SKM-1 (cell line): Measurements from ENCODE around the gene PLEKHH3.
"Not testable (repeated sequence)": the region's sequence is repeated elsewhere in the genome, so short reads cannot be mapped to it uniquely, and the experiment has no call there.

Source experiments
- DNase-seq: peaks from one replicate; lab custom pipeline; 2025; ENCODE audit not compliant: unreplicated experiment; lab: John Stamatoyannopoulos, UW

Gene PLEKHH3

DNA sequence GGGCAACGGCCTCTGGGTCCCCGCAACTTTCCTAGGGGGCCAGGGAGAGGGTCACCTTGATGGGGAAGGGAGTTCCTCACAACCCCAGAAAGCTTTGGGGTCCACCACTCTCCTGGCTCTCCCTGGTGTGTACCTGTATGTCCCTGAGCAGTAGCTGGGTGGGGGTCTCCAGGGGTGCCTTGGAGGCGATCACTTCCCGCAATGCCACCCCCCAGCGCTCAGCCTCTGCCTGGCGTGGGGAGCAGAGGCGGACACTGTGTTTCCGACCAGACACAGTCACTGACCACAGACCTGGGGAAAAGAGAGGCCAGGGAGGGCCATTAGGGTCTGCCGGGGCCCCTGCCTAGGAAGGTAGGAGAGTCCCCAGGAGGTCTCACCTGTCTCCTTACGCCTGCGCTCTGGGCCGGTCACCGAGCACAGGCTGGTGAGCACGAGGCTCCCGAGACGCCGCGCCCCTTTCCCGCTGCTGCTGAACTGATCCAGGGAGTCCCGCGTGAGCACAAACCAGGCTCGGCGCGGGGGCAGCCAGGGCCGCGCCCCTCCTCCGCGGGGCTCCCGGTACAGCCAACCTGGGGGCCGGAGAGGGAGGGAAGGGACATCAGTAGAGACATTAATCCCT, 3.4 kb downstream of the PLEKHH3 start:
- no peak for DNase-seq

DNA sequence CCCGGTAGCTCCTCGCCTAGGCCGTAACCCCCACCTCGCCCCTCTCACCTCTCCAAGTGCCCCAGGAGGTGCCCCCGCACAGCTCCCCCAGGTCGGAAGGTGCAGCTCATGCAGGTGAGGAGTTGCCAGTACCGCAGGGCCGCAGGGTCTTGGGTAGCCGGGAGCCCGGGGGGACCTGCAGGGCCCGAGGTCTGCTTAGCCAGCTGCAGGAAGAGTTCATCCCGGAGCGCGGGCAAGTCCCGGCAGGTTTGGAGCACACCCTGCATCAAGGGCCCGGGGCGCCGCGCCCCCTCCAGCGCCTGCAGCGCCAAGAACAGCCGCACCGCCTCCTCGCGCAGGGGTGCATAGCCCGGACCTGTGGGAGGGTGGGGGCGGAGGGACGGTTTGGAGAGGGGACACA, 4.8 kb downstream of the PLEKHH3 start:
- no peak for DNase-seq

DNA sequence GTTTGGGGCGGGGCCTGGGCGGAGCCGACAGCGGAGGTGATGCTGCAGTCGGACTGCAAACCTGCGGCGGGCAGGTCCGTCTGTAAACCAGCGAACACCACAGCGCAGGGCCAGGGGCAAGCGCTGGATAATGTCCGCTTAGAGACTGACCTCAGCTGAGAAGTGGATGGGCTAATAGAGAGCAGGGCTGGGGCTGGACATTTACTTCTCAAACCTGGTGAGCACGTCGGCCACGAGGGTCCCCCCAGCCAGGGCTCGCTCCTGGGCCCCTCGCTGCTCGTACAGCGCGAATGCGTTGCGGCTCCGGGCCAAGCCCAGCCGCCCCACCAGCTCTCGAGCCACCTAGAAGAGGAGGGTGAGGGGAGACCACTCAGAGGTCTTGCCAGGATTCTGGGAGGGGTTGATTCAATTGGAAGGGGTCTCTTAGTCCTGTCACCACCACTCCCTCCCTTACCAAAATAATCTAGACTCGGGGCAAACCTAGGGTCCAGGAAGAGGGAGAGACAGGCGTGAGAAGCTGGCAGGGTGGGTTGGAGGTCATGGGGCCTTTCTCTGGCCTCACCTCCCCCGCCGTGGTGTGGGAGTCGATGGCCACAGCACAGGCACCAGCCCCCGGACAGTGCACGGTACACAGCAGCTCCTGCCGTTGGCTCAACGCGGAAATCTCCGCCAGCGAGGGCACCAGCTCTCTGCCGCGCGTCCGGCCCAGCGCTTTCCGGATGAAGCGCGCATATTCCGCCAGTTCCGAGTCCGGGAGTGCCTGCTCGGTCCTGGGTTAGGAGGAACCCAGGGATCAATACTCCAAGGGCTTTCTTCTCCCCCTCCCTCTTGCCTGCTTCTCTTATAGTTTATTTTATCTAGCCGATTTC, 5.8 kb downstream of the PLEKHH3 start:
- DNase-seq = no peak

DNA sequence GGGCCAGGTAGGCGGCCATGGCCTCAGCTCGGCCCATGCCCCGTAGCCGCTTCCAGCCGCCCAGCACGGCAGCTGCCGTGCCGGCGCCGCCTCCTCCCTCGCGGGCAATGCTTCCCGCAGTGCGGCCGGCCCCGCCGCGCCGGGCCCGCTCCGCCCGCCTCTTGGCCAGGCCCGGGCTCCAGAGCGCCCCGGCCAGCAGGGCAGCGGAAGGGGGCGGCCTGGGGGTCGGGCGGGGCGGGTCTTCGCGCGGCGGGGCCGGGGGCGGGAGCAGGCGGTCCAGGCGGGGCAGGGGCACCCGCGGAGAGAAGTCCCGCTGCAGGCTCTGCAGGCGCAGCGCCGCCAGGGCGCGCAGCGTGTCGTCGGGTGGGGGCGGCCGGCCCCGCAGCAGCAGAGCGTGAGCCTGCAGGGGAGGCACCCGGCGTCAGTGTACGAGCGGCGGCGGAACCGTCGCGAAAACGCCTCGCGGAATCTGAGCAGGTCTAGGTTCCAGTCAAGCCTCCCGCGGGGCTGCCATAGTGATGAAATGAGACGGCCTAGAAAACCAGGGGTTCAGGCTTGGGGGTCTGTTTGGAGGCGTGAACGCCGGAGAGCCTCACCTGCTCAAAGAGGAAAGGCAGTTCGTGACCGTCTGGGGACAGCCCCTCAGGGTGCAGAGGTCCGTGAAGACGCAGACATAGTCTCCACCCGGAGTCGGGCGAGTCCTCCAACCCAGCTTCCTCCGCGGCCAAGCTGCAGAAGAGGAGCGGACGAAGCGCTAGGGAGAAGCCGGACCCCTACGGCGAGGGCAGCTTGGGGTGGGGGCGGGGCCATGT, 6.6 kb downstream of the PLEKHH3 start:
- no peak for DNase-seq

DNA sequence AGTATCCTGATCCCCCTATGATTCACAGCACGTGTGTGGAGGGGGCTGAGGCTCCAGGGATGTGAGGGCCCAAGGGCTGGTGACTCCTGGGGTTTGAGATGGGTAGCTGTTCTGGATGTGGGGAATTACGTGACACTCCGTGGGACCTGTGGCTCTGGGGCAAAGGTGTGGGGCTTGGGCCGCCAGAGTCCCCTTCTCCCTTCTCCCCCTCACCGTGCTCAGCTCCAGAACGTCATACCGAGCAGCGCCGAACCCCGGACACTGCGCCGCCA, 7.2 kb downstream of the PLEKHH3 start:
- DNase-seq = no peak

DNA sequence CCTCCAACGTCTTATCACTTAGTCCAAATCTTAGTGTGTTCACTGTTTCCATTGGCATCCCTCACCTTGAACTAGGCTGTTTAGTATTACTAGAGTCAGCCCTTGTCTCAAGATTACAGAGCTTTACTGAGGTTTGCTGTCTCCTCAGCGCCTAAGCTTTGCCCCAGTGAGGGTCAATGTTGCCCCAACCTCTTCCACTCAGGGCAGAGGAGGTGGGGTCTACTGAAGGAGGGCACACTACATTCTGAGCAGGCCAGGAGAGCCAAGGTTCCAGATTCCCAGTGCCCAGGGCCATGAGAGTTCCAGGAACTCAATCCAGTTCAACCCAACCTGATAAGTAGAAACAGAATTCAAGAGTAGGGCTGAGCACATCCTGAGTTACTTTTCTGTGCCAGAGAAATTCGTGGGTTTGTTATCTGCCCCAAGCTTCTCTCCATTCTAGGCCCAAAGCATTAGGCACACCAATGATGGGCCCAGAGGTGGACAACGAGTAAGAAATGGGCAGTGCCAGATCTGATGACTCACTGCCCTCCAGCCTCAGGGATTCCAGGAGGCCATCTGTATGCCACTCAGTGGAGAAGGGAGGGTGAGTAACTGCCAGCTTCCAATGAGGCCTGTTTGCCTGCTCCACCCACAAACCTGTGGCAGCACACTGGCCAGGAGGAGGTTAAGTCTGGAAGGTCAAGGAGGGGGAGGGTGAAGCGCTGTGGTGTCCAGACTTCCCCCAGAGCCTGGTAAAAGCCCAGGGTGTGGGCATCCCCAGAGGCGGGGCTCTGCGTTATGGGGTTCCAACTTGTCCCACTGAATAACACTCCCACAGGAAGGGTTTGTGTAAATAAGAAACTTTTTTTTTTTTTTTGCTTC, 9.5 kb downstream of the PLEKHH3 start:
- DNase-seq = no peak

DNA sequence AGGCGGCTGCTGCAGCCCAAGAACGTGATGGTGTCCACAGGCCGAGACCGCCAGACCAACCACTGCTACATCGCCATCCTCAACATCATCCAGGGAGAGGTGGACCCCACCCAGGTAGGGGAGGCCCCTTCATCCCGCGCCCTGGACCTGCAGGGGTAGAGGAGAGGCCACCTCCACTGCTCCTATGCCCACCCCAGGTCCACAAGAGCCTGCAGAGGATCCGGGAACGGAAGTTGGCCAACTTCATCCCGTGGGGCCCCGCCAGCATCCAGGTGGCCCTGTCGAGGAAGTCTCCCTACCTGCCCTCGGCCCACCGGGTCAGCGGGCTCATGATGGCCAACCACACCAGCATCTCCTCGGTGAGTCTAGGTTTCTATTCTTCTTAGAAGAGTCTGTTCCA, 10.7 kb downstream of the PLEKHH3 start:
- DNase-seq = not testable (repeated sequence)

DNA sequence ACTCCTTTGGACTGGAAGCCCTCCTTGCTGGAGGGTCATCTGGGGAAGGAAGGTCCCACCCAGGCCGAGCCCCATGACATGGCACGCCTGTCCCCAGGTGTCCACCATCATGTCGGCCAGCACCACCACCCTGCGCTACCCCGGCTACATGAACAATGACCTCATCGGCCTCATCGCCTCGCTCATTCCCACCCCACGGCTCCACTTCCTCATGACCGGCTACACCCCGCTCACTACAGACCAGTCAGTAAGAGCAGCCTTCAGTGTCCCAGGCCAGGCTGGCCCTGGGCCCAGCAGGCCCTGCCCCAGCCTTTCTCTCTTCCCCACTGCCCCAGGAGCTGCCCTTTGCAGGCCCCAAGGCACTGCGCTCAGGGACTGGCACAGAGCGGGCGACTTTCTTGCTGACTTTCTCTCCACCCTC, 11.2 kb downstream of the PLEKHH3 start:
- no peak for DNase-seq

DNA sequence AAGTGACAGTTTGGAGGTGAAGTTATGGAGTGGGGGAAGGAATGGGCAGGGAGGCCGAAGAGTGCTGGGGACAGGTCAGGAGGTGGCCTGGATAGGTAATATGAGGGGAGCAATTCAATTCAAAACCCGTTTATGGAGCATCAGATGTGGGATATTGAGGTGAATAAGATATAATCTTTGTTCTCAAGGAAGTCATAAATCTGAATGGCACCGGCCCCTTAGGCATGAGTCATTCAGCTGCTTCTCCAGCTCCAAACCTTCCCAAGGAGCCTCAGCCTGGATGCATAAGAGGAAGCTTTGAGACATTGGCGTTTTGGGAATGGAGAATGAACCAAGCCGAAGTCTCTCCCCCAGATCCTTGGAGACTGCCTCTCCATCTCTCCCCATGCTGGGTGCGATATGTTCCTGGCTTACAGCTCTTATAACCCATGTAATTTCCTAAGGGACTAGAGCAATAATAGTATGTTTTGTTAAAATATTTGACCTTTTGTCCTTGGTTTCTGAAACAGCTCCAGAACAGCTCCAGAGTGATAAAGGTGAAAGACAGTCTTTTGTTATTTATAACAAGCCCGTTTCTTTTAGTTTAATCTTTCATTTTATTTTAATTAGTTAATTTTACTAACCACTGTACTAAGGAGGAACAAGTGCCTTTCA, 16.0 kb downstream of the PLEKHH3 start:
- no peak for DNase-seq

DNA sequence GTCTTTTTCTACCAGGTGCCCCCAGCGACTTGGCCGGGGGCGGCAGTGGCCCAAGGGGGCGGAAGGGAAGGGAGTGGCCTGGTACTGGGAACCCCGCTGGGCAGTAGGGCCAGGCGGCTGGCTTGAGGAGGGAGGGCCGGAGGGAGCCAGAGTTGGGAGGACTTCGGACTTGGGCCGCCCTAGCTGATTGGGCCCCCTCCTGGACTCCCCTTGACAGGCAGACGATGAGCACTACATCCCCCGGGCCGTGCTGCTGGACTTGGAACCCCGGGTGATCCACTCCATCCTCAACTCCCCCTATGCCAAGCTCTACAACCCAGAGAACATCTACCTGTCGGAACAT, 16.9 kb downstream of the PLEKHH3 start:
- DNase-seq = not testable (repeated sequence)

DNA sequence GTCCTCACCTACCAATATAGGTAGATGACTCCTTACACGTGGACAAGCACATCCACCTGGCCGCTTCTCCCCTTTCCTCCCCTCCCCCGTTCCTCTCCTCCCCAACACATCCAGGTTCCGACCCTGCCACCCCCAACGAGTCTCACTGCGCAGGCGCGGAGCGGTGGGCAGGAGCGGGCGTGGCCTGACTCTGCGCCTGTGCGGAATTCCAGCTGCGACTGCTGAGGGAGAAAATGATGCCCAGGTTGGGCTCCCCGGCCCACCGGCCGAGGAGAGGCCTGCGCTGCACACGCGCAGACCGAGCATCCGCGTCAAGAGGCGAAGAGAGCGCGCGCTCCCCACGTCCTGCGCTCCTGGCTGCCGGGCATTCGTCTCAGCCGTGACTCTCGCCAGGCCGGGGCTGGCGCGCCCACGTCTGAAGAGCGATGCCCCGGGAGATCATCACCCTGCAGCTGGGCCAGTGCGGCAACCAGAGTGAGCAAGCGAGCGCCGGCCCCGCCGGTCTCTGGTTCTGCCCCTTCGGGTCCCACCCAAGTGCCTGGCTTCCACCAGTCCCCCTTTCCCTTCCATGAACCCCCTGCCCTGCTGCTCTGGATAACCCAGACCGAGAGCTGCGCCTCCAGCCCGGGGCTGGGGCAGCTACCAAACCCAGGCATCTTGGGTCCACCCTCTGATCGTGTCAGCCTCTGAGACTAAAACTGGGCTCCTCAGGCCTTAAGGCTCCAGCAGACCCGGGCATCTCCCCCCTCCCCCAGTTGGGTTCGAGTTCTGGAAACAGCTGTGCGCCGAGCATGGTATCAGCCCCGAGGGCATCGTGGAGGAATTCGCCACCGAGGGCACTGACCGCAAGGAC, 17.5 kb downstream of the PLEKHH3 start, which contains the start of gene TUBG2:
Gene TUBG2 (plus strand): TSS at position 206 of the 853 bp plus-strand sequence. CDS start 220 bp downstream, at position 426.
- peak; percentile 48 for DNase-seq

DNA sequence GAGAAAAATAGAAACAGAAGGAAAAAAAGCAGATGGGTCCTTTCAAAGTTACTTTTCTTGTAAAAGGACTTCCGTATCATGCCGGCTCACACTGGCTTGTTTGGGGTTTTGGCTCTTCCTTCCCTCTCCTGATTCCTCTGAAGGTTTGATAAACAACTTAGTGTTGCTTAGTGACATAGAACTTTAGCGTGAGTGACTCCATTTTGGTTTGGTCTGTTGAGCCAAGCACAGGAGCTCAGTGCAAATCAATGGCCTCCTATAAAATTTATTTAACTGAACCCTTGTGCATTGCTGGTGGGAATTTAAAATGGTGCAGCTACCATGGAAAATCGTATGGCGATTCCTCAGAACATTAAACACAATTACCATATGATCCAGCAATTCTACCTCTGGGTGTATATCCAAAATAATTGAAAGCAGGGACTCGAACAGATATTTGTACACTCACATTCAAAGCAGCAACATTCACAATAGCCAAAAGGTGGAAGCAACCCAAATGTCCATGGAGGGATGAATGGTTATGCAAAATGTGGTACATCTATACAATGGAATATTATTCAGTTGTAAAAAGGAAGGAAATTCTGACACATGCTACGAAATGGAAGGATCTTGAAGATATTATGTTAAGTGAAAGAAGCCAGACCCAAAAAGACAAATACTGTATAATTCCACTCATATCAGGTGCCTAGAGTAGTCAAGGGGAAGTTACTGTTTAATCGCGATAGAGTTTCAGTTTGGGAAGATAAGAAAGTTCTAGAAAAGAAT, 18.8 kb downstream of the PLEKHH3 start:
- no peak for DNase-seq

DNA sequence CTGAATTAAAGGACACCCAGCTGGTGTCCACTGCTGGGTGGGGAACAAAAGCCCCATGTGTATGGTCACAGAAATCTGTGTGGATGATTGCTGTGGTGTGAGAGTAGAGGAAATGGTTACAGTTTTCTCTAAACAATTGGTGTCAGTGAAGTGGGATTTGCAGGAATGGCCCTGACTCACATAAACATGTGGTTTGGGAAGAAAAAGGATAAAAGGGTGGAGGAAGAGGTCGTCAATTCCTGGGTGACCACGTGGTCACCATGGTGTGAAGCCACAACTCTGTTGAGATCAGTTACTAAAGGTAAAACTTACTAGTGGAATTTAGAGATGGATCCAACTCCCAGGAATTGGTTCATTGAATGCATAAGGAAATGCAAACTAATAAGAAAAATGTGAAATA, 21.3 kb downstream of the PLEKHH3 start:
- no peak for DNase-seq

DNA sequence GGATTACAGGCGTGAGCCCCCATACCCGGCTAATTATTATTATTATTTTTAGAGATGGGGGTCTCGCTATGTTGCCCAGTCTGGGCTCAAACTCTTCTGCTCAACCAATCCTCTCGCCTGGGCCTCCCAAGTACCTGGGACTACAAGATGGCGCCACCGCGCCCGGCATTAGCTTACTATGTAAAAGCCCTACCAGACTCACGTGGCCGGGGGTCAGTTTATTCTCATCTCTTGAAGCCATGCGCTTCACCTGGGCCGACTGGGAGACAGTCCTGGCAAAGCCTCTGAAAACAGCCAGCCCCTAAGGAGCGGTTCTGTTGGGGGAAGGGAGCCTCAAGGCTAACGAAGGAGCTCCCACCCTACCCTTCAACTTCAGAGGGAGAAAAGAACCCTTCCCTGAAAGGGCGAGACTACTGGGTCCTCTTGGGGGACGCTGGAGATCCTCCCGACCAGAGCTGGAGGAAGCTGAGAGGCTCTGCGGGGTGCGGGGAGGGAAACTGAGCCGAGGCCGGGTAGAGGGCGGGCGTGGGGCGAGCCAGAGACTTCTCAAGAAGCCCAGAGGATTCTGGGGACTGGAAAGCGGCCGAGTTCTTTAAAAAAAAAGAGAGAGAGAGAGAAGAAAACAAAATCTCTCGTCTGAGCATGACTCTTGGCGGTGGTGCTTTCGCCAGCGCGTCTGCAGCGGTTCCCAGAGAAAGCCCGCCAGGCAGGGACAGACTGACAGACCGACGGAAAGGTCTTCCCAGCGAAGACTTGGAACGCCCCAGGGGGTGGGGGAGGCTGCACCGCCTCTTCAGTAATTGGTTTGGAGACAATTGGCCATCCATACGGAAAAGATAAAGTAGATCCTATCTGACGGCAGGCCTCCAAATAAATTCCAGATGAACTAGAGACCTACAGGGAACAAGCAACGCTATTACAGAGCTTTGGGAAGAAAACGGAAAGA, 23.3 kb downstream of the PLEKHH3 start:
- no peak for DNase-seq

DNA sequence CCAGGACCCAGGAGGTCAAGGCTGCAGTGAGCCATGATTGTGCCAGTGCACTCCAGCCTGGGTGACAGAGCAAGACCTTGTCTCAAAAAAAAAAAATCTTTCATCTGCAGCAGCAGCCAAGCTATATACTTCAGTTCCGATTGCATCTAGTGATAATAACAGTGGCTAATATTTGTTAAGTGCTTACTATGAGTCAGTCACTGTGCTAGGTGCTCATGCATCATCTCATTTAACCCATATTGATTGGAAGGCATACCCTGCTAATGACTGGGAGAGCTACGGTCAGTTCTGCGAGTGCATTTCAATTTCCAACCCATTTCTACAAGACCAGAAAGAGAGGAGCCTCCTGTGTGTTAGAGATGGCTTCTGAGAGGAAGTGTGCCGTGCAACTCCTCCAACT, 25.4 kb downstream of the PLEKHH3 start:
- no peak for DNase-seq

DNA sequence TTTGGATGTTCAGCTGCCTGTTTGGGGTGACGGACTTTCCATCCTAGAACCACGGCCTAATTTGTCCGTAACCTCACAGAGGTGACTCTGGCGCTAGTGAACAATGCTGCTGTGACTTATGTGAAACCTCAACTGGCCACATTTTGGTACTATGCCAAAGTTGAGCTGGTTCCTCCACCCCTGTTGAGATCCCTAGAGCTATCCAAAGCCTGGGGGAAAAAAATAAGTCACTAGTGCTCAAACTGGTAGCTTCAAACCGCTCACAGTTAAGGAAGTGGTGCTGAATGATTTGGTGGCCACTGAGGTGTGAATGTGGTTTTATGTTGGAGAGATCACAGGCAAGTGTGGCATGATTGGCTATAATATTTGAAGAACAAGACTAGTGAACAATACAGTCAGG, 29.0 kb downstream of the PLEKHH3 start:
- DNase-seq = no peak

DNA sequence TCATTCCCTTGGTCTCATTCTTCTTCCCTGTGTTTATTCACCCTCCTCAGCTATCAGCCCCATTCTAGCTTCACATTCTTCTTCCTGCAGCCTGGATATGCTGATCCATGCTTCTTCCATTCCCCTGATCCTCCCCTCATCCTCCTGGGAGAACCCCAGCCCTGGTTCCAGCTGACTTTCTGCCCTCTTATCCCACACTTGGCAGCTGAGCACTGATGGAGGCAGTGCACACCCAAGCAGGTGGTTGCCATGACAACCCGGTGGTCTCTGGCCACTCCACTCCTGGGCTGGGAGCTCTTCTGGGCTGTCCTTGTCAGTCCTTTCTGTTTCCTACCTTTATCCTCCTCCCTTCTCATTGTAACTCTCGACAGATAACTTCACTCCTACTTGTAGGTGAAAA, 34.5 kb downstream of the PLEKHH3 start:
- no peak for DNase-seq

DNA sequence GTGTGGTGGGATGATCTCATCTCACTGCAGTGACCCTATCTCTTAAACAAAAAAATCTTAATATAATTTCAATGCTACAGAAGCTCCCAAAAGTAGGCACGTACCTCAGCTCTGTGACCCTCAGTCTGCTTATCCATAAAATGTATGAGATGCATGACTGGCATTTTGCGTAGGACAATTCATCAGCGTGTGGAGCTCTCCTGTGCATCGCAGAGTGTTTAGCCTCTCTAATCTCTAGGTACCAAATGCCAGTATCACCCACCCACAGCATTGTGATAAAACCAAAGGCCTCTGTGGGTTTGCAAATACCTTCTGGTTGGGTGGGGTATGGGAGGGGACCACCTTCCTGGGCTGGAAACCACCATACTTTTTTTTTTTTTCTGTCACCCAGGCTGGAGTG, 36.7 kb downstream of the PLEKHH3 start:
- no peak for DNase-seq
